ENCODE data around the gene UXS1.

UXS1 gene

GRCh38 chr2:106122157-106122556 lies 71.9 kb downstream of the UXS1 start:
- H3K9ac ChIP-seq (ENCODE audit: low read length): no peak overlapping the region
- peaks cover 5% of the 10 kb centered on the region; the same call in 1 of the 2 replicates for H3K36me3 ChIP-seq (ENCODE audit: insufficient read depth, low read length)
- no peaks in the 10 kb centered on the region for H3K4me1 ChIP-seq (ENCODE audit: insufficient read depth, low read length, severe bottlenecking)
- H3K27ac ChIP-seq (ENCODE audit: low read depth, low read length, poor library complexity, severe bottlenecking): no peak overlapping the region
- H3K4me3 ChIP-seq (ENCODE audit: low read depth, low read length, poor library complexity, severe bottlenecking): no peak overlapping the region
- no peaks in the 10 kb centered on the region for H3K79me2 ChIP-seq (ENCODE audit: insufficient read depth, low read length)
- H3K27me3 ChIP-seq (ENCODE audit: insufficient read depth, low read length): no peaks in the 10 kb centered on the region
- H3K4me2 ChIP-seq (ENCODE audit: low read length): no peak overlapping the region
- no peaks in the 10 kb centered on the region for H3K9me2 ChIP-seq (ENCODE audit: low read depth, low read length)
- no peaks in the 10 kb centered on the region for H4K20me1 ChIP-seq (ENCODE audit: insufficient read depth, low read length)
- no peaks in the 10 kb centered on the region for H3K9me3 ChIP-seq (ENCODE audit: low read length)
- no peaks in the 10 kb centered on the region for H3F3A ChIP-seq (ENCODE audit: insufficient read depth, low read length)
- TF ChIP-seq EZH2 (IDR thresholded peaks at IDR 0.05; ENCODE audit: borderline replicate concordance, low read length) (no peak), CTCF (IDR thresholded peaks at IDR 0.05; ENCODE audit: low read length) (no peak)
- no peak overlapping the region for H2AFZ ChIP-seq (ENCODE audit: low read length)

GRCh38 chr2:106120432-106120831 lies 73.7 kb downstream of the UXS1 start:
- Histone ChIP-seq H2AFZ (ENCODE audit: low read length) (no peak overlapping the region), H3K9ac (ENCODE audit: low read length) (no peak overlapping the region), H3K79me2 (ENCODE audit: insufficient read depth, low read length) (no peaks in the 10 kb centered on the region), H3K36me3 (ENCODE audit: insufficient read depth, low read length) (peaks cover 5% of the 10 kb centered on the region; the same call in 1 of the 2 replicates), H3F3A (ENCODE audit: insufficient read depth, low read length) (no peaks in the 10 kb centered on the region), H3K27me3 (ENCODE audit: insufficient read depth, low read length) (no peaks in the 10 kb centered on the region), H3K27ac (ENCODE audit: low read depth, low read length, poor library complexity, severe bottlenecking) (no peak overlapping the region), H3K4me2 (ENCODE audit: low read length) (no peak overlapping the region), H3K4me1 (ENCODE audit: insufficient read depth, low read length, severe bottlenecking) (no peaks in the 10 kb centered on the region), H3K4me3 (ENCODE audit: low read depth, low read length, poor library complexity, severe bottlenecking) (no peak overlapping the region), H4K20me1 (ENCODE audit: insufficient read depth, low read length) (no peaks in the 10 kb centered on the region), H3K9me2 (ENCODE audit: low read depth, low read length) (no peaks in the 10 kb centered on the region), H3K9me3 (ENCODE audit: low read length) (no peaks in the 10 kb centered on the region)
- no peak for TF ChIP-seq EZH2 (IDR thresholded peaks at IDR 0.05; ENCODE audit: borderline replicate concordance, low read length)
- TF ChIP-seq CTCF (IDR thresholded peaks at IDR 0.05; ENCODE audit: low read length): no peak

- Histone ChIP-seq H3K9ac (ENCODE audit: low read length) (no peak overlapping the region), H3K36me3 (ENCODE audit: insufficient read depth, low read length) (no peaks in the 10 kb centered on the region; the same call in 1 of the 2 replicates), H3K79me2 (ENCODE audit: insufficient read depth, low read length) (no peaks in the 10 kb centered on the region)
Measured at GRCh38 chr2:106119074-106119473, 75.0 kb downstream of the UXS1 start.

More at GRCh38 chr2:106119074-106119473, 75.0 kb downstream of the UXS1 start:
- no peak overlapping the region for H2AFZ ChIP-seq (ENCODE audit: low read length)
- H3K4me3 ChIP-seq (ENCODE audit: low read depth, low read length, poor library complexity, severe bottlenecking): no peak overlapping the region
- no peaks in the 10 kb centered on the region for H3F3A ChIP-seq (ENCODE audit: insufficient read depth, low read length)
- no peaks in the 10 kb centered on the region for H3K4me1 ChIP-seq (ENCODE audit: insufficient read depth, low read length, severe bottlenecking)
- H3K4me2 ChIP-seq (ENCODE audit: low read length): no peak overlapping the region
- H3K27me3 ChIP-seq (ENCODE audit: insufficient read depth, low read length): no peaks in the 10 kb centered on the region
- H3K9me3 ChIP-seq (ENCODE audit: low read length): no peaks in the 10 kb centered on the region
- no peak for TF ChIP-seq CTCF (IDR thresholded peaks at IDR 0.05; ENCODE audit: low read length)
- TF ChIP-seq EZH2 (IDR thresholded peaks at IDR 0.05; ENCODE audit: borderline replicate concordance, low read length): no peak
- H3K27ac ChIP-seq (ENCODE audit: low read depth, low read length, poor library complexity, severe bottlenecking): no peak overlapping the region
- H3K9me2 ChIP-seq (ENCODE audit: low read depth, low read length): no peaks in the 10 kb centered on the region
- no peaks in the 10 kb centered on the region for H4K20me1 ChIP-seq (ENCODE audit: insufficient read depth, low read length)

Data from OCI-LY1 (cell line).